ENCODE data around the gene DGKD.

The DGKD gene

DNA sequence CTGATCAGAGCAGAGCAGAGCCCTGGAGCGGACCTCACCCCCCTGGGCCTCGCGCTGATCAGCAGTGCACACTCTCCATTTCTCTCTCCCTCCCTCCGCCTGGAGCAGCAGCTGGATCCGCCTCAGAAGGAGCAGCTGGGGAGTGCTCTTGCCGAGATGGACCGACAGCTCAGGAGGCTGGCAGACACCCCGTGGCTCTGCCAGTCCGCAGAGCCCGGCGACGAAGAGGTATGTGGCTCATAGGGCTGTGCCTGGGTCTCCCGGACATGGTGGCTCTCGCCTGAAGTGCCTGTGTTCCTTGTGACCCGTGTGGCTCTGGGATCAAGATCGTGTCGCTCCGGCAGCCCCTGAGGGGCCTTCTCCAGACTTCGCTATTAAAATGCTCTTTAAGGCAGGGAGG lies 109.8 kb downstream of the DGKD start:
- intact Hi-C loops (cut with micrococcal nuclease), result no loop called here
- peaks cover 92% of the 10 kb centered on the region for H3K36me3 Mint-ChIP-seq (ENCODE audit: low read depth)
- H3K4me1 Mint-ChIP-seq (ENCODE audit: low read depth), result no peaks in the 10 kb centered on the region
- no peaks in the 10 kb centered on the region for H3K27me3 Mint-ChIP-seq
- no peak overlapping the region for H3K4me3 Mint-ChIP-seq
- H3K27ac Mint-ChIP-seq, result no peak overlapping the region
- H3K9me3 Mint-ChIP-seq, result no peaks in the 10 kb centered on the region

DNA sequence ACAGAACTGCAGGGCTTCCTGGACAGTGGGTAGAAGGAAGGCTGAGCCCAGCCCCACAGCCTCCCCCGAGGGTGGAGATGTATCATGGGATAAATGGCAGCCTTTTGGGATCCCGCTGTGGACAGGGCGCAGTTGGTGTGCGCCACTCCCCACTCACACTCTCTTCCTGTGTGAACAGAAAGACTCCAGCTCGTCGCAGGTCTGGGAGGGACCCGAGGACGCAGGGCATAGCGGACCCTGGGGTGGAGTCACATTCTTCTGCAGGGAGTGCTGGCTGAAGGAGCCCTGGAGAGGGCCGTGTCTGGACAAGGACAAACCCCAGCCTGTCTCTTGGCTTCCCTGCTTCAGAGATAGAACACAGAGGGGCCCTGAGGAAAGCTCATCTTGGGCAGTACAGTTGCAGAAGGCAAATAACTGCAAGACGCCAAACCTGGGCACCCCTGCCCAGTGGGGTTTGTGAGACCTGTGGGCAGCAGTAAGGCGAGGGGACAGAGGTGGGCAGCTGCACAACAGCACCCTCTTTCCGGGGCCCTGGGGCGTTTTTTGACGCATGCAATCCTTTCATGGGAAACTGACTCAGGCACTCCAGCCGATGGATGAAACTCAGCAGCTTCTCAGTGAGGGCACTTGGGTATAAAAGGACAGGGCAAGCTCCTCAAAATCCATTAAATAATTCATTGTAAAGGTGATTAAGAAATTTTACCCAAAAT lies 110.4 kb downstream of the DGKD start:
- Mint-ChIP-seq H3K36me3 (ENCODE audit: low read depth) (peaks cover 92% of the 10 kb centered on the region), H3K4me1 (ENCODE audit: low read depth) (no peaks in the 10 kb centered on the region), H3K9me3 (no peaks in the 10 kb centered on the region), H3K4me3 (no peak overlapping the region), H3K27me3 (no peaks in the 10 kb centered on the region), H3K27ac (no peak overlapping the region)
- intact Hi-C loops (cut with micrococcal nuclease), result no loop called here

DNA sequence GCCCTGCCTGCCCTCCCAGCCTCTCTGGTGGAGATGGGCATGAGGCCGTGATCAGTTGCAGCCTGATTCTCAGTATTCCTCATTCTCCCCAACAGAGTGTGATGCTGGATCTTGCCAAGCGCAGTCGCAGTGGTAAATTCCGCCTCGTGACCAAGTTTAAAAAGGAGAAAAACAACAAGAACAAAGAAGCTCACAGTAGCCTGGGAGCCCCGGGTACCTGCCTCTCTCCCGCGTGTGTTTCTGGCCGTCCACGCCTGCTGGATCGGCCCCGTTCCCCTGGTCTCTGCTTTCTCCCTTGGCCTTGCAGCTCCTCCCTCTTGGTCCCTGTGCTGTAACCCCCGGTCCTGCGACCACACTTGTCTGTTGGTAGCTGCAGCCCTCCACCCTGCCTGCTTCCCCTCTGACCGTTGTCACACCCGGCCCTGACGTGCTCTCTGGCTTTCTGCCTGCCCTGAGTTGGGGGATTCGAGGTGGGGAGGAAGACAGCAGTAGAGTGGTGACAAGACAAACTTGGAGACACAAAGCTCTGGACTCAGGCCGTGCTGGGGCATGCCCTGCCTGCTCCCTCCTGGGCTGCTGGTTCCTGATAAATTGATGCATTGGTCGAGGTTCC lies 112.8 kb downstream of the DGKD start:
- Mint-ChIP-seq H3K27ac (no peak overlapping the region), H3K36me3 (ENCODE audit: low read depth) (peaks cover 89% of the 10 kb centered on the region), H3K4me3 (no peak overlapping the region), H3K27me3 (no peaks in the 10 kb centered on the region), H3K9me3 (no peaks in the 10 kb centered on the region), H3K4me1 (ENCODE audit: low read depth) (no peaks in the 10 kb centered on the region)
- intact Hi-C loops (cut with micrococcal nuclease), result no loop called here

DNA sequence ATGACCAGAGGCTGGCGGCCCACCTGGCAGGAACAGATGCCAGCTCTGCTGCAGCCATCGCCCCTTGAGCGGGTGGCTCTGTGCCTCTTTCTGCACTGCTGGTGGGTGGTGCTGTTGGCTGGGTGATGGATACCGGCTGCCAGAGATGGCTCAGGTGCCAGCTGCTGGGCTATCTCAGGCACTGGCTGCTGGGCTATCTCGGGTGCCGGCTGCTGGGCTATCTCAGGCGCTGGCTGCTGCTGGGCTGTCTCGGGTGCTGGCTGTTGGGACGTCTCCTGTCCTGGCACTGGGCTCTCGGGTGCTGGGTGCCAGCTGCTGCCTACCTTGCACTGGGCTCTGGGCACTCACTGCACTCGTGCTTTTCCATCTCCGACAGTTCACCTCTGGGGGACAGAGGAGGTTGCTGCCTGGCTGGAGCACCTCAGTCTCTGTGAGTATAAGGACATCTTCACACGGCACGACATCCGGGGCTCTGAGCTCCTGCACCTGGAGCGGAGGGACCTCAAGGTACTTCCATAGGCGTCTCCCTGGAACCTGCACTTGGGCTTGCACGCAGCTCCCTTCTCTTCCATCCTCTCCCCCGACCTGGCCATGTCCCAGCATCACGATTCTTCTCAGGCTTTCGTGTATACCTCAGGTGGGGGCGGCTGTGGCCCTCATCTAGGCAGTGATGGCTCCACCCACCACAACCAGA lies 113.9 kb downstream of the DGKD start:
- H3K27ac Mint-ChIP-seq, result no peak overlapping the region
- intact Hi-C loops (cut with micrococcal nuclease), result no loop called here
- no peak overlapping the region for H3K4me3 Mint-ChIP-seq
- H3K36me3 Mint-ChIP-seq (ENCODE audit: low read depth), result peaks cover 89% of the 10 kb centered on the region
- H3K4me1 Mint-ChIP-seq (ENCODE audit: low read depth), result no peaks in the 10 kb centered on the region
- no peaks in the 10 kb centered on the region for H3K27me3 Mint-ChIP-seq
- H3K9me3 Mint-ChIP-seq, result no peaks in the 10 kb centered on the region

DNA sequence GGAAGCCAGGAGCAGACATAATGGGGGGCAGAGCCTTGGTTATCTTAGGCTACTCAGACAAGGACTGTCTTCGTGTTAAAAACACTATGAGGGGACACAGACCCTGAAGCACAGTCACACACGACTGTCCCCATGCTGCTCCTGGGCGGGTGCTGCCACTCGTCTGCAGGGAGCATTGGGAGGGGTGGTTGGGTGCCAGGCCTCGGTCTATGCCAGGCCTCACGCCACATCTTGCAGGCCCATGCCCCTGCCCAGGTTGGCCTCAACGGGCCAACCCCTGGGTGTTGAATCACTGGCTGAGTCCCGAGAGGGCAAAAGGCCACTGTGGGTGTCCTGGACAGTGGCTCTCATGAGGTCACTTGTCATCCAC lies 114.4 kb downstream of the DGKD start:
- H3K36me3 Mint-ChIP-seq (ENCODE audit: low read depth), result peaks cover 88% of the 10 kb centered on the region
- no peaks in the 10 kb centered on the region for H3K4me1 Mint-ChIP-seq (ENCODE audit: low read depth)
- H3K4me3 Mint-ChIP-seq, result no peak overlapping the region
- H3K9me3 Mint-ChIP-seq, result no peaks in the 10 kb centered on the region
- no peaks in the 10 kb centered on the region for H3K27me3 Mint-ChIP-seq
- intact Hi-C loops (cut with micrococcal nuclease), result no loop called here
- H3K27ac Mint-ChIP-seq, result no peak overlapping the region

DNA sequence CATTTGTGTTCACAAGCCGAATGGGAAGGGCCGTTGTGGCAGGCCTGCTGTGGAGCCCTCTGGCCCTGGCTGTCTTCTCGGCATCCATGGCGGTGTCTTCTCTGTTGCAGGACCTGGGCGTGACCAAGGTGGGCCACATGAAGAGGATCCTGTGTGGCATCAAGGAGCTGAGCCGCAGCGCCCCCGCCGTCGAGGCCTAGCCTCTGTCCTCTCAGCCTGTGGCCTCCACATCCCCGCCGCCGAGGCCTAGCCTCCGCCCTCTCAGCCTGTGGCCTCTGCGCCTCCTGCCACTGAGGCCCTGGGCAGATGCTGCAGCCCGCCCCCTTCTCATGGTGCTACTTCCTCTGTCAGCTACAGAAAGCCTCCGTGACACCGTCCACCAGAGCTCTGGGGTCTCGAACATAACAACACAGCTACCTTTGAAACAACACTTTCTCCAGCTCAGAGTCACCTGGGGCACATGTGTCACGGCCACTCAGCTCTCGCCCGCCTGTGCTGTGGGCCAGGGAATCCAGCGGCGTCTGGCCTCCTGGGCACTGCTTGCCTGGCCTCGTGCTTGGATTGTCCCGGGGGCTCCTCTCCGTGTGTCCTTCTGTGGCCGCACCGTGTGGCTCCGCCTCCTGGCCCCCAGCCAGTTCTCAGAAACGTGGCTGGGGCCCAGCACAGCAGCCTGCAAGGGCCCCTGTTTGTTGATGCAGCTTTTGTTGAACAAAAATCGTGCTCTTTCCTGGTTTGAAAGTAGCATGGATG lies 115.1 kb downstream of the DGKD start:
- Mint-ChIP-seq H3K27me3 (no peaks in the 10 kb centered on the region), H3K4me1 (ENCODE audit: low read depth) (no peaks in the 10 kb centered on the region), H3K27ac (no peak overlapping the region), H3K36me3 (ENCODE audit: low read depth) (peaks cover 87% of the 10 kb centered on the region), H3K4me3 (no peak overlapping the region), H3K9me3 (no peaks in the 10 kb centered on the region)
- intact Hi-C loops (cut with micrococcal nuclease), result no loop called here

DNA sequence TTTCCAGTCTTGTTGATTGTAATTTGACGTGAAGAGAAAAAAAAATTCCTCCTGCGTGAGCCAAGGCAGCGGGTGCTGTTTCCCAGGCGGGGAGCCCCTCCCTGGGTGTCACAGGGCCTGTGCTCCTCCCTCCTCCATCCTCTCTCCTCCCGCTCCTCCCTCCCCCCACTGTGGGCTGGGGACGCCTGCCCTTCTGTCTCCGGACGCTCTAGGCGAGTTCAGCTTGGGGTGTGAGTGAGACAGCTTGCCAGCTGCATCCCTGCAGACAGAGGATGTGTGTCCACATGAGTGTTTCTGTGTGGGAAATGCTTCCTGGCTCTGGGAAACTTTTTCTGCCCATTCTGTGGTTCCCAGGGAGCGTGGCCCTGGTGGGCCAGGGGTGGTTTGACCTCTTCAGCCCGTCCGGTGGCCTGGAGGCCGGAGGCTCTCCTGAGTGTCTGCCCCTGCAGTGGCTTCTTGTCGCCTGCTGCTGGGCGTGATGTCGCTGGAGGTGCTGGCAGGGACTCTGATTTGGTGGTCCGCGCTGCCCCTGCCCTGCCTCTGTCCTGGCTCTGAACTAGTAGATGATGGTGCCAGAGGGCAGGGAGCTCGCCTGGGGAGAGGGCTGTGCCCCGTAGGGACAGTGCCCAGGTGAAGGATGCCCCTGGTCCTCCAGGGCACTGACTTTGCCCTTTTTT lies 115.9 kb downstream of the DGKD start:
- Mint-ChIP-seq H3K27me3 (no peaks in the 10 kb centered on the region), H3K9me3 (no peaks in the 10 kb centered on the region), H3K4me1 (ENCODE audit: low read depth) (no peaks in the 10 kb centered on the region), H3K27ac (no peak overlapping the region), H3K4me3 (no peak overlapping the region), H3K36me3 (ENCODE audit: low read depth) (peaks cover 82% of the 10 kb centered on the region)
- intact Hi-C loops (cut with micrococcal nuclease), result no loop called here

DNA sequence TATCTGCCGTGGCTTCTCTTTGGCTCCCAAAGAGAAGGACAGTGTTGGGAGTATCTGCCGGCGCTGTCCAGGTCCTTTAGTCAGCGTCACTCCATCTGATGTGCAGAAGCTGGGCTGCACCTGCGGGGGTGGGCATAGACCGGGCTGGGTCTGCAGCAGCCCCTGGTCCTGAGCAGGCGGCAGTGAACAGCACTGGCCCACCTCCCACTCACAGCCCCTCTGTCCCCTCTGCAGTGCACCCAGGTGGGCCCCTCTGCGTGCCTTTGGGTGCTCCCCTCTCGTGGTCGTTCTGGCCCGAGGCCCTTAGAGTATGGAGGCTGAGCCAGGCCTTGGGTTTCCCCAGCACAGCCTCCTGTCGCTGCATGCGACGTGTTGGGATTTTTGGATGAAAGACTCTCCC lies 116.5 kb downstream of the DGKD start:
- Mint-ChIP-seq H3K27ac (no peak overlapping the region), H3K4me3 (no peak overlapping the region), H3K9me3 (no peaks in the 10 kb centered on the region), H3K36me3 (ENCODE audit: low read depth) (peaks cover 88% of the 10 kb centered on the region), H3K4me1 (ENCODE audit: low read depth) (no peaks in the 10 kb centered on the region), H3K27me3 (no peaks in the 10 kb centered on the region)
- intact Hi-C loops (cut with micrococcal nuclease), result no loop called here

DNA sequence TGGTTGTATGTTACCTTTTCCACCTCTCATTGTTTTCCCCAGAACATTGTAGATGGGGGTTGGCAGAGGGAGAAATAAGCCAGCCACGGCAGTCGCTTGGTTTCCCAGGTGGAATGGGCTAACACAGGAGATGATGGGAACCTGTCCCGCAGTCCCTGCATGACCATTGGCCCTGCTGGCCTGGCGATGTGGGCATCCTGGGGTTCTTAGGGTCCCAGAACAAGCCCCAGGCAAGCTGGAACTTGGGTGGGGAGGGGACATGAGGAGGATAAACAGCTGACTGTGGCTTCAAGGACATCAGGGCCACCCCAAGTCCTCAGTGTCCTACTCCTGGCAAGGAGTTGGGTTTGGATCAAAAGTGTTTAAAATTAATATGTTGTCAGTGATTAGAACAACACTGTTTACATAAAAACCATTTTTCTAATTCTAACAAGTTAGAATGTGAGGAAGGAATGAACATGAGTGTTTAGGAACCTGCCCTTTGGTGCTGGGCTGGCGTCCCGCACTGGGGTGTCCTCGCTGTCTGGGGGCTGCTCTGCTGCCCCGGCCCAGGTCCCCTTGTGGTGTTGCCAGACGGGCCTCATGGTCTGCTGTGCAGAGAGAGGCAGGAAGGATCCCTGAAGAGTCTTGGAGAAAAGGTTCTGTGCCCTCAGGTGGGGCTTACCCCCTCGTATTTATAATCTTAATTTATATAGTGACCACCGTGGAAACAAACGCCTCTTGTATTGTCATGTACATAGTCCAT lies 117.2 kb downstream of the DGKD start:
- H3K9me3 Mint-ChIP-seq, result no peaks in the 10 kb centered on the region

DNA sequence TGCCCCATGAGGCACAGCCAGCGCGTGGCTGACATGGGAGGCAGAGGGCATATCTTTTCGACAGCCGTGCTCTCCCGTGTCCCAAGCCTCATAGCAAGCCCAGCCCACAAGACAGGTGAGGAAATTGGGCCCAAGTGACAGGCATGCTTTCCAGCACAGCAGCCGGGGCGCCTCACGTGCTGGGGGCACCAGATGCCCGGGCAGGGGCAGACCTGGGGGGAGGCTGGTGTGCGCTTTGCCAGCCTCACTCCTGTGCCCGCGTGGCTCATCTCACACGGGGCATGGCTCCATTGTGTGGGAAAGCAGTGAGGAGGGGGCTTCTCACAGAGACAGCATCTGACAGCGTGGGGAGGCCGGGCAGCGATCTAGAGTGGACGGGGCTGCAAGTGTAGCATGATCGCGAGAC lies 119.1 kb downstream of the DGKD start:
- H3K4me1 Mint-ChIP-seq (ENCODE audit: low read depth), result no peaks in the 10 kb centered on the region
- H3K36me3 Mint-ChIP-seq (ENCODE audit: low read depth), result peaks cover 90% of the 10 kb centered on the region
- intact Hi-C loops (cut with micrococcal nuclease), result no loop called here
- H3K4me3 Mint-ChIP-seq, result no peak overlapping the region
- no peaks in the 10 kb centered on the region for H3K9me3 Mint-ChIP-seq
- H3K27me3 Mint-ChIP-seq, result no peaks in the 10 kb centered on the region
- no peak overlapping the region for H3K27ac Mint-ChIP-seq

More for the DNA sequence above, 117.2 kb downstream of the DGKD start:
- Mint-ChIP-seq H3K4me3 (no peak overlapping the region), H3K36me3 (ENCODE audit: low read depth) (peaks cover 90% of the 10 kb centered on the region), H3K27me3 (no peaks in the 10 kb centered on the region), H3K4me1 (ENCODE audit: low read depth) (no peaks in the 10 kb centered on the region), H3K27ac (no peak overlapping the region)
- intact Hi-C loops (cut with micrococcal nuclease), result no loop called here

DNA sequence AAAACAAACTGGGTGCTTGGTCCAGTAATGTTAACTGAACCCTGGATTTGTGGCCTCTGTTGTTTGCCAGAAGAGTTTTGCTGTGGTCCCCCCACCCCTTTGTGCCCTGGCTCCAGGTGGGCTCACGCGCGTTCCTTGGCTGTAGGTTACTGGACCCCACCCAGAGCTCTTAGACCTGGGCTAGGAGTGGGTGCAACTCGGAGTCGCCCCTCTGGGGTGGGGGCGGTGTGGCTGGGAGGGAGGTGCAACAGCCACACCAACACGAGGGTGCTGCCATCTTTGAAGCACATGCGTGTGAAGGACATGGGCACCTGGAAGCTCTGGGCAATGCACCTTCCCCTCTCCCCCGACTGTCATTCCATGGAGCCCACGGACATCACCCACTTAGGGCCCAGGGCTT lies 119.6 kb downstream of the DGKD start:
- Mint-ChIP-seq H3K4me3 (no peak overlapping the region), H3K27ac (no peak overlapping the region), H3K4me1 (ENCODE audit: low read depth) (no peaks in the 10 kb centered on the region), H3K9me3 (no peaks in the 10 kb centered on the region), H3K36me3 (ENCODE audit: low read depth) (peaks cover 90% of the 10 kb centered on the region), H3K27me3 (no peaks in the 10 kb centered on the region)
- intact Hi-C loops (cut with micrococcal nuclease), result no loop called here

DNA sequence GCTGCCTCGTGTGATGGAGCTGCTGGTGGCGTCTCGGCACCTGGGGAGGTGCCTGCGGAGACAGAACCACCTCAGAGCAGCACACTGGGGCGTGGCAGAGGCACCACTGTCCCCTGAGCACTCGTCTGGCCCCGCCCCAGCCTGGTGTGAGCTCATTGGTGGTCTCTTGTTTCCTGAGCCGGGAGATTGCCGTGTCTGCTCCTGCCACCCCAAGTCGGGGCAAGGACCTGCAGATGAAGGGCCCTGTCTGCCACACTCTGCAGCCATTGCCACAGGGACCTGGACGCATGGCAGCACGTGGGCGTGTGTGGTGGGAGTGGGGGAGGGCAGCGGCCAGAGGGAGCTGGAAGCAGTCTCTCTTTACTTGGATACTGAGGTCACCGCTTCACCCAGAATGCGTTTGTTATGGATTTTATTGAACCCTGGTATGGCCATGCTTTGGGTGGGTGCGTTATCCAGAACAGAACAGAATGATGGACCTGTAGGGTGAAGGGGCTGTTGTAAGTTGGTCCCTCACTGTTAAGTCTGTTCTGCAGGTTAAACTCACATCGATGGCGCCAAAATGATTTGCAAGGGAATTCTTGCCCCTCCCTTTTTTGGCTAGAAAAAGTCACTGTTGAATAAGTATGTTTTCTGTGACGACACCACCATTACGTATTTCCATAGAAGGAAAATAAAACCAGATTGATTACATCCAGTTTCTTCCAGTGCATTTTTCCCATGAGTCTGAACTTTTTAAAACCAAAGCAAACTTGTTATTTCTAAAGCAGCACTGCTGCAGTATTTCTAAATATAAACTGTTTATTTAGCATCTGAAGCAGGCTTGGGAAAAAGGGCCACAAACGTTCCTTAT lies 120.2 kb downstream of the DGKD start:
- H3K4me1 Mint-ChIP-seq (ENCODE audit: low read depth), result no peaks in the 10 kb centered on the region

DNA sequence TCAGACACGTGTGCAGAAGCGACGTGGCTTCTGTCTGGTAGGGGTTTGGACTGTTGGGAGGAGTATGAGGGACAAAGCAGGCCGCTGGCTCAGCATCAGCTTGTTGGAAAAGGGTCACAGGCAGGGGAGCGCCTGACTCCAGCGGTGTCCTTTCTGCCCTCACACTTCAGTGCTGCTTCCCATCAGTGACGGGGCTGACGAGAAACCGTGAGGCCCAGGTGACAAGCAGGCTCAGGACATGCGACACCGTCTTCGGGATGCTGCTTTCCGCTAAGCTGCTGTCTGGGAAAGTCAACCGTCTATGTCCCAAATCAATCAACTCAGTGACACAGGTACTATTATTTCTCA lies 121.7 kb downstream of the DGKD start:
- Mint-ChIP-seq H3K4me1 (ENCODE audit: low read depth) (no peaks in the 10 kb centered on the region), H3K4me3 (no peak overlapping the region), H3K27ac (no peak overlapping the region), H3K27me3 (no peaks in the 10 kb centered on the region), H3K9me3 (no peaks in the 10 kb centered on the region), H3K36me3 (ENCODE audit: low read depth) (peaks cover 90% of the 10 kb centered on the region)
- intact Hi-C loops (cut with micrococcal nuclease), result no loop called here

More for the DNA sequence above, 120.2 kb downstream of the DGKD start:
- no peaks in the 10 kb centered on the region for H3K27me3 Mint-ChIP-seq
- H3K27ac Mint-ChIP-seq, result no peak overlapping the region
- intact Hi-C loops (cut with micrococcal nuclease), result no loop called here
- H3K4me3 Mint-ChIP-seq, result no peak overlapping the region
- H3K36me3 Mint-ChIP-seq (ENCODE audit: low read depth), result peaks cover 90% of the 10 kb centered on the region
- no peaks in the 10 kb centered on the region for H3K9me3 Mint-ChIP-seq

All from dendritic cell treated with granulocyte-macrophage colony-stimulating factor and Interleukin-4, amounts not matched to agents 40 ng/mL and 50 ng/mL, for 4 days (primary cell).